ENCODE results near the gene RNASEH1. TPM values are rescaled to one million over a fixed set of nuclear protein-coding genes. Genes with fewer than 3 reads are reported as not detected.

RNASEH1 gene
- total and polyA plus RNA-seq, 2 of the 13 experiments (the other 11 are each of a cell fraction or from before 2014, with no cell fraction given) = 14.5 to 57.4 TPM

- TF ChIP-seq ZSCAN5A (CRISPR knock-in tag; IDR thresholded peaks at IDR 0.05; ENCODE audit: borderline replicate concordance) (no peak), IKZF1 (IDR thresholded peaks at IDR 0.05) (no peak)
These were observed 37.3 kb upstream of the RNASEH1 start (continued) for GRCh38 chr2:3595404-3595803.

DNA sequence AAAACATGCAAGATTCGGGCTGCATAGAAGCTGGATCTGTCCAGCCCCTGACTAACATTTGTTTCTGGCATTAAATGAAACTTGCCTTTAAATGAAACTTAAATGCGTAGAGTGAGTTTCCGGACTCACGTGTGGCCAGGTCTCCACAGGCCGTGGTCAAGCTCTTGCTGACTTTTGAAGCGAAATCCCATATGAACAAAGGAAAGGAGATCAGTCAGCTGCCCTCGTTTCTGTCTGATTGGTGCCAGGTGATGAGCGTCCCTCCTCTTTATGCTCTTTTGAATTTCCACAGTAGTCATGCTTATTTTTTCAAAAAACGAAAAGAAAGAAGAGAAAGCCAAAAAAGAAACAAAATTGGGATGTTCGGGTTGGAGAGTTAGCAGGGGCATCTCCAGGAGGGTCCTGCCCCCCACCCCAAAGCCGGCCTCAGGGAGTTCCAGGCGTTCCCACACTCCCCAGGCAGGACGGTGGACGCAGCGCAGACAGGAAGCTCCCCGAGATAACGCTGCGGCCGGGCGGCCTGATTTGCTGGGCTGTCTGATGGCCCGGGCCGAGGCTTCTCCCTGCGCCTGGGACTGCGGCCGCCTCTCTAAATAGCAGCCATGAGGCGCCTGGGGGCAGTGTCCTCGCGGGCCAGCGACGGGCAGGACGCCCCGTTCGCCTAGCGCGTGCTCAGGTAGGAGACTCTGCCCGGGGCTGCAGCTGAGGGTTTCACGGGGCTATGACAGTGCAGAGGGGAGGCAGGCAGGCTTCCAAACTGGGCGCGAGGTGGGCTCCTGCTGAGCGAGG, 36.6 kb upstream of the RNASEH1 start, which contains the start of gene COLEC11:
Gene COLEC11, plus strand, starts transcription at position 620 of the 789 bp plus-strand sequence. CDS start 9,229 bp downstream, outside the sequence.
- Histone ChIP-seq H3K4me3 (replicated peaks in 1 of 3; ENCODE audit: insufficient read depth in 1 of 3, low read depth in 2 of 3, low read length in 3 of 3) (no peak within 1 kb of the TSS), H4K20me1 (ENCODE audit: insufficient read depth, low read length) (no peaks in the 10 kb centered on the region), H3K4me1 (ENCODE audit: insufficient read depth, low read length) (peaks cover 24% of the 10 kb centered on the region), H3K27ac (ENCODE audit: extremely low read length, insufficient read depth, low read length) (no peak within 1 kb of the TSS), H3K36me3 (replicated peaks in 1 of 2; ENCODE audit: control insufficient read depth in 1 of 2, insufficient read depth in 2 of 2, low read length in 2 of 2) (no peaks in the 10 kb centered on the region), H3K9ac (ENCODE audit: insufficient read depth, low read depth, low read length) (no peak within 1 kb of the TSS), H2AFZ (ENCODE audit: low read length) (no peak within 1 kb of the TSS), H3K9me3 (ENCODE audit: low read length) (no peaks in the 10 kb centered on the region), H3K79me2 (ENCODE audit: insufficient read depth, low read length) (no peaks in the 10 kb centered on the region), H3K4me2 (ENCODE audit: low read depth, low read length) (no peak within 1 kb of the TSS), H3K27me3 (ENCODE audit: control insufficient read depth in 1 of 2, insufficient read depth in 2 of 2, low read length in 2 of 2) (no peaks in the 10 kb centered on the region; a peak in 1 of 5 replicates)
- ATAC-seq (no peak), FAIRE-seq (no peak), DNase-seq (ENCODE audit: low spot score) (no peak)
- ChIA-PET CTCF (ENCODE audit: low intra/inter-chr PET ratio, low total read pairs) (no interaction called here), POLR2A (no interaction called here)
- BruUV-seq (replicated peaks) = no TSS peak
- in situ Hi-C loops (cut with HindIII; ENCODE audit: extremely low pct_ligation_motif_present, low pct_unique_long_range_greater_than_20kb) = no loop called here
- no peak for TF ChIP-seq MTF2 (CRISPR knock-in tag; IDR thresholded peaks at IDR 0.05; ENCODE audit: borderline replicate concordance)
- no peak for TF ChIP-seq REL (CRISPR knock-in tag; conservative IDR thresholded peaks at IDR 0.05)
- no peak for TF ChIP-seq ONECUT2 (CRISPR knock-in tag; IDR thresholded peaks at IDR 0.05)
- TF ChIP-seq ZBTB7B (CRISPR knock-in tag; IDR thresholded peaks at IDR 0.05) = no peak
- no peak for TF ChIP-seq ZNF367 (CRISPR knock-in tag; IDR thresholded peaks at IDR 0.05; ENCODE audit: borderline replicate concordance)
- TF ChIP-seq ZIK1 (CRISPR knock-in tag; IDR thresholded peaks at IDR 0.05; ENCODE audit: borderline replicate concordance, low read depth) = no peak
- no peak for TF ChIP-seq ZBTB25 (CRISPR knock-in tag; IDR thresholded peaks at IDR 0.05)
- TF ChIP-seq, protein P1, sequence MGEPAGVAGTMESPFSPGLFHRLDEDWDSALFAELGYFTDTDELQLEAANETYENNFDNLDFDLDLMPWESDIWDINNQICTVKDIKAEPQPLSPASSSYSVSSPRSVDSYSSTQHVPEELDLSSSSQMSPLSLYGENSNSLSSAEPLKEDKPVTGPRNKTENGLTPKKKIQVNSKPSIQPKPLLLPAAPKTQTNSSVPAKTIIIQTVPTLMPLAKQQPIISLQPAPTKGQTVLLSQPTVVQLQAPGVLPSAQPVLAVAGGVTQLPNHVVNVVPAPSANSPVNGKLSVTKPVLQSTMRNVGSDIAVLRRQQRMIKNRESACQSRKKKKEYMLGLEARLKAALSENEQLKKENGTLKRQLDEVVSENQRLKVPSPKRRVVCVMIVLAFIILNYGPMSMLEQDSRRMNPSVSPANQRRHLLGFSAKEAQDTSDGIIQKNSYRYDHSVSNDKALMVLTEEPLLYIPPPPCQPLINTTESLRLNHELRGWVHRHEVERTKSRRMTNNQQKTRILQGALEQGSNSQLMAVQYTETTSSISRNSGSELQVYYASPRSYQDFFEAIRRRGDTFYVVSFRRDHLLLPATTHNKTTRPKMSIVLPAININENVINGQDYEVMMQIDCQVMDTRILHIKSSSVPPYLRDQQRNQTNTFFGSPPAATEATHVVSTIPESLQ (CRISPR knock-in tag; conservative IDR thresholded peaks at IDR 0.05) = no peak
- no peak for TF ChIP-seq RFX1 (IDR thresholded peaks at IDR 0.05)
- no peak for TF ChIP-seq ZNF512 (CRISPR knock-in tag; IDR thresholded peaks at IDR 0.05)
- no peak for TF ChIP-seq SMAD9 (CRISPR knock-in tag; IDR thresholded peaks at IDR 0.05)
- no peak for TF ChIP-seq ZNF138 (CRISPR knock-in tag; IDR thresholded peaks at IDR 0.05; ENCODE audit: low read depth)
- intact Hi-C loops (cut with micrococcal nuclease; ENCODE audit: unreplicated experiment) = no loop called here
- WGBS (ENCODE audit: low lambda C conversion rate) = 88% methylated on average over 40 of the region's 40 CpGs

Data from HepG2 (cell line).